DND-41 (cell line): ENCODE measurements around the gene NRG3.

Source experiments
- EZH2 ChIP-seq: IDR thresholded peaks from 3 replicates; pipeline ENCODE4 v1.6.1; 2012; ENCODE audit warnings: borderline replicate concordance, low read depth, mild to moderate bottlenecking, moderate library complexity, low read length, inconsistent platforms; ENCODE audit not compliant: severe bottlenecking
- TF ChIP-seq, protein P1 (sequence below): IDR thresholded peaks from 2 replicates; pipeline ENCODE4 v1.5.1; 2012; ENCODE audit warnings: borderline replicate concordance, low read length, moderate library complexity, mild to moderate bottlenecking; ENCODE audit not compliant: poor library complexity, severe bottlenecking; ENCODE audit errors: extremely low read depth

DNA sequence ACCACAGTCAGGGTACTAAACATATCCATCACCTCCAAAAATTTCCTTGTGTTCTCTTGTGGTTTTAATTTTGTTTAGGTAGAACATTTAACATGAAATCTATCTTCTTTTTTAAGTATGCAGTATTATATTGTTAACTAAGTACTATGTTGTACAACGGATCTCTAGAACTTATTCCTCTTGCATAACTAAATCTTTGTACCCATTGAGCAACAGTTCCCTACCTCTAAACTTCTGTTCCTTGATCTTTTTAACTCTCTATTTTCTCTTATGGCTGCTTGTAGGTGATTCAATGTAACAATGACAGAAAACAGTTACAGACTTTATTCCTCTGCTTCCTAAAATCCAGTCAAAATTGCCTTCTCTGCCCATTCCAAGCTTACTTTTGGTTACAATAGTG, 9.9 kb downstream of the NRG3 start:
- TF ChIP-seq, protein P1, sequence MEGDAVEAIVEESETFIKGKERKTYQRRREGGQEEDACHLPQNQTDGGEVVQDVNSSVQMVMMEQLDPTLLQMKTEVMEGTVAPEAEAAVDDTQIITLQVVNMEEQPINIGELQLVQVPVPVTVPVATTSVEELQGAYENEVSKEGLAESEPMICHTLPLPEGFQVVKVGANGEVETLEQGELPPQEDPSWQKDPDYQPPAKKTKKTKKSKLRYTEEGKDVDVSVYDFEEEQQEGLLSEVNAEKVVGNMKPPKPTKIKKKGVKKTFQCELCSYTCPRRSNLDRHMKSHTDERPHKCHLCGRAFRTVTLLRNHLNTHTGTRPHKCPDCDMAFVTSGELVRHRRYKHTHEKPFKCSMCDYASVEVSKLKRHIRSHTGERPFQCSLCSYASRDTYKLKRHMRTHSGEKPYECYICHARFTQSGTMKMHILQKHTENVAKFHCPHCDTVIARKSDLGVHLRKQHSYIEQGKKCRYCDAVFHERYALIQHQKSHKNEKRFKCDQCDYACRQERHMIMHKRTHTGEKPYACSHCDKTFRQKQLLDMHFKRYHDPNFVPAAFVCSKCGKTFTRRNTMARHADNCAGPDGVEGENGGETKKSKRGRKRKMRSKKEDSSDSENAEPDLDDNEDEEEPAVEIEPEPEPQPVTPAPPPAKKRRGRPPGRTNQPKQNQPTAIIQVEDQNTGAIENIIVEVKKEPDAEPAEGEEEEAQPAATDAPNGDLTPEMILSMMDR, result no peak
- no peak for TF ChIP-seq EZH2
